Measurements from ENCODE around the gene TMEM37. TPM values are rescaled to one million over a fixed set of nuclear protein-coding genes. Genes with fewer than 3 reads are reported as not detected.

TMEM37 gene
- total and polyA plus RNA-seq, 2 experiments from 2014 or later, result 52.6 to 123 TPM

- Histone ChIP-seq H3K79me2 (peaks cover 19% of the 10 kb centered on the region), H4K20me1 (ENCODE audit: insufficient read depth, poor library complexity, severe bottlenecking) (no peaks in the 10 kb centered on the region), H3K4me2 (no peak overlapping the region), H3K27ac (peak overlapping the region; percentile 99), H2AFZ (no peak overlapping the region), H3K27me3 (no peaks in the 10 kb centered on the region), H3K4me1 (ENCODE audit: insufficient read depth) (peaks cover 75% of the 10 kb centered on the region), H3K9me3 (ENCODE audit: low read depth) (no peaks in the 10 kb centered on the region), H3K4me3 (no peak overlapping the region), H3K36me3 (replicated peaks; ENCODE audit: insufficient read depth, low read depth) (no peaks in the 10 kb centered on the region), H3K9me2 (replicated peaks; ENCODE audit: insufficient read depth) (no peaks in the 10 kb centered on the region)
- TF ChIP-seq EZH2phosphoT487 (IDR thresholded peaks at IDR 0.05; ENCODE audit: low read depth, severe bottlenecking, unreplicated experiment) (no peak), CTCF (IDR thresholded peaks at IDR 0.05; ENCODE audit: poor library complexity) (no peak), EZH2 (IDR thresholded peaks at IDR 0.05; ENCODE audit: borderline replicate concordance) (no peak)
- WGBS (ENCODE audit: low lambda C conversion rate, missing lambda C conversion rate), result 73% methylated on average over 7 of the region's 7 CpGs
- DNase-seq (ENCODE audit: low spot score), result no peak
These were observed 3.0 kb upstream of the TMEM37 start for GRCh38 chr2:119428488-119429224.

- Histone ChIP-seq H3K27me3 (no peaks in the 10 kb centered on the region), H3K4me1 (ENCODE audit: insufficient read depth) (peaks cover 73% of the 10 kb centered on the region), H3K27ac (peak overlapping the region; percentile 99), H2AFZ (no peak overlapping the region), H3K4me2 (no peak overlapping the region), H3K9me2 (replicated peaks; ENCODE audit: insufficient read depth) (no peaks in the 10 kb centered on the region), H3K36me3 (replicated peaks; ENCODE audit: insufficient read depth, low read depth) (no peaks in the 10 kb centered on the region), H3K9me3 (ENCODE audit: low read depth) (no peaks in the 10 kb centered on the region), H3K79me2 (peaks cover 24% of the 10 kb centered on the region), H4K20me1 (ENCODE audit: insufficient read depth, poor library complexity, severe bottlenecking) (no peaks in the 10 kb centered on the region), H3K4me3 (no peak overlapping the region)
- TF ChIP-seq EZH2 (IDR thresholded peaks at IDR 0.05; ENCODE audit: borderline replicate concordance) (no peak), EZH2phosphoT487 (IDR thresholded peaks at IDR 0.05; ENCODE audit: low read depth, severe bottlenecking, unreplicated experiment) (no peak), CTCF (IDR thresholded peaks at IDR 0.05; ENCODE audit: poor library complexity) (no peak)
- 72% methylated on average over 10 of the region's 10 CpGs for WGBS (ENCODE audit: low lambda C conversion rate, missing lambda C conversion rate)
- DNase-seq (ENCODE audit: low spot score), result no peak
These were observed 2.3 kb upstream of the TMEM37 start for GRCh38 chr2:119429225-119429981.

- peaks cover 73% of the 10 kb centered on the region for H3K4me1 ChIP-seq (ENCODE audit: insufficient read depth)
- H4K20me1 ChIP-seq (ENCODE audit: insufficient read depth, poor library complexity, severe bottlenecking), result no peaks in the 10 kb centered on the region
- H2AFZ ChIP-seq, result no peak overlapping the region
- no peak overlapping the region for H3K4me3 ChIP-seq
- H3K4me2 ChIP-seq, result peak overlapping the region; percentile 89
- no peaks in the 10 kb centered on the region for H3K9me2 ChIP-seq (replicated peaks; ENCODE audit: insufficient read depth)
- no peak for DNase-seq (ENCODE audit: low spot score)
- H3K27me3 ChIP-seq, result no peaks in the 10 kb centered on the region
- WGBS (ENCODE audit: low lambda C conversion rate, missing lambda C conversion rate), result 81% methylated on average over 5 of the region's 5 CpGs
- H3K79me2 ChIP-seq, result peaks cover 30% of the 10 kb centered on the region
- TF ChIP-seq EZH2 (IDR thresholded peaks at IDR 0.05; ENCODE audit: borderline replicate concordance), result no peak
- TF ChIP-seq CTCF (IDR thresholded peaks at IDR 0.05; ENCODE audit: poor library complexity), result no peak
- no peaks in the 10 kb centered on the region for H3K9me3 ChIP-seq (ENCODE audit: low read depth)
- peak overlapping the region; percentile 99 for H3K27ac ChIP-seq
- H3K36me3 ChIP-seq (replicated peaks; ENCODE audit: insufficient read depth, low read depth), result no peaks in the 10 kb centered on the region
These were observed 1.6 kb upstream of the TMEM37 start for GRCh38 chr2:119430023-119430498.
